ENCODE measurements around the gene SPEM3.

GRCh38 chr17:7423679-7424078, 5.0 kb upstream of the SPEM3 start:
- TF ChIP-seq ZBTB7A (IDR thresholded peaks at IDR 0.05; ENCODE audit: low read depth) (no peak), EGR1 (IDR thresholded peaks at IDR 0.05) (no peak), YY1 (IDR thresholded peaks at IDR 0.05; ENCODE audit: low read depth) (no peak)
